Adrenal gland (tissue), 5 donors: ENCODE measurements around the gene CDH12.

Experiments
- CTCF ChIP-seq, 6 experiments: fragments of 450-650 bp in 4 of 6; fragments of 200-600 bp in 2 of 6; sonication (generic) in 1 of 6; IDR thresholded peaks; 1 replicate in 5 of 6; 2 replicates in 1 of 6; pipeline versions ENCODE4 v1.5.1 to v1.8.0; 2016 to 2021; ENCODE audit warnings: antibody characterized with exemption in 6 of 6, mild to moderate bottlenecking in 2 of 6, moderate library complexity in 1 of 6
- POLR2A ChIP-seq, 2 donors: fragments of 450-650 bp; IDR thresholded peaks; one replicate each; pipeline ENCODE4 v1.6.1; 2017; ENCODE audit warnings: antibody characterized with exemption in 2 of 2, mild to moderate bottlenecking in 2 of 2, moderate library complexity in 1 of 2
- donor health status: DM: no; HTN: no; CAD: no.

GRCh38 chr5:22669345-22669744 lies 183.8 kb downstream of the CDH12 start:
- TF ChIP-seq CTCF (IDR thresholded peaks at IDR 0.05) (no peak), POLR2A (IDR thresholded peaks at IDR 0.05) (no peak)
